HG03439 (cell line): ENCODE measurements around the gene PLTP.
"Not testable (repeated sequence)": the region's sequence is repeated elsewhere in the genome, so short reads cannot be mapped to it uniquely, and the experiment has no call there.

Source experiments
- ATAC-seq: cut with Tn5 transposase; IDR thresholded peaks from one replicate; pipeline ENCODE4 v1.9.1; 2021; ENCODE audit warnings: mild to moderate bottlenecking, moderate library complexity; ENCODE audit not compliant: unreplicated experiment

The PLTP gene

DNA sequence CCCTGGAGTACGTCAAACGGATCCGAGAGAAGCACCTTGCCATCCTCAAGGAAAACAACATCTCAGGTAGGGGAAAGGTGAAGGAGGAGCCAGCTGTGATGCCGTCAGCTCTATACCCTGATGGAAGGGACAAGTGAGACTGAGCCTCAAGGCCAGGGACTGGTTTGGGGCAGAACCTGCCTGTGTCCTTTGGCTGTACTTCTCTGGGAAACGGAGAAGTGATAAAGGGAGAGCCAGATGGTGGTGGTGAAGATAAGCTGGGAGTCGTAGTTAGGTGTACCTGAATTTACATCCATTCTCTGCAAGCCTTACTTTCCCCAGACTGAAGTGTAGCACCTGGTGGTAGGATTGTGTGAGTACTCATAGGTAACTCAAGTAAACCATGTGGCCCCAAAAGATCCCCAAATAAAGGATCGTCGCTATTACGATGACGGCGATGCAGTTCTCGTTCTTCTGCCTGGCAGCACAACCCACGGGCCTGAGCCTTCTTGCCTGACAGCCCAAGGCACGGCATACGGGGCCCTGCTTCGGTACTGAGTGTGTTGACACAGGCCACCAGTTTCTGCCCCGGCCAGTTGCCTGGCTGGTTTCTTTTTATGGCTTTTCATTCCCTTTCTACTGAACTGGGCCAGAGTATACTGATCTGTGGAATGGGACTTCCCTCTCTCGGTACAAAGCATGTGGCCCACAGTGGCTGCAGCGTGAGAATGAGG is 33.2 kb upstream of the PLTP start:
- ATAC-seq = no peak

DNA sequence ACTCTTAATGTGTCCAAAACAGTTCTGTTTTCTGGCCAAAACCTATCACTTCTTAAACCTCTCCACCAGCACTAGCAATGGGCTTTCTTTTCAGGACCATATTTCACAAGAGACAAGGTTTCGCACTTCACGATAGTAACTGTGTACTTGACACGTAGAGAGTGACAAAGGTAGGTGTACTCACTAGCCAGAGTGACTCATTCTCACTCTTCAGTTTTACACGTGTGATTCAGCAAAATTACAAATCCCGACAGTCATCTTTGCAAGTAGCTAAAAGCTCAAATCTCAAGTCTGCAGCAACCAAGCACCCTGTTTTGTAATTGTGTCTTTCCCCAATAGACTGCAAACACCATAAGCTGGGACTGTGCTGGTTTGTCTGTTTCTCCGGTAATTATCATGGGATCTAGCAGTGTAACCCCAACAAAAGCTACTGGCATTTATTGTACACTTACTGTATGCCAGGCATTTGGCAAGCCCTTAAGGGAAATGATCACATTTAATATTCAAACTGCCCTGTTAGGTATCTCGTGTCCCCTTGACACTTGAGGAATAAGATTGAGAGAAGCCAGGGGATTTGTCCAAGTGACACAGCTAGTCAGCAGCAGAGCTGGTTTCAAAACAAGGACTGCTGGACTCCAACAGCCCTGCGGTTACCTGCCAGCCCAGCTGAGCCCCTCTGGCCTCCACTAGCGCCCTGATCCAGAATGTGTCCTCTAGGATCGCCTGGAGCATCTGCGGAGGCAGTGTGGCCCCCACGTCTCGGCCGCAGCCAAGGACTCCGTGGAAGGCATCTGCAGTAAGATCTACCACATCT is 32.4 kb upstream of the PLTP start:
- no peak for ATAC-seq

DNA sequence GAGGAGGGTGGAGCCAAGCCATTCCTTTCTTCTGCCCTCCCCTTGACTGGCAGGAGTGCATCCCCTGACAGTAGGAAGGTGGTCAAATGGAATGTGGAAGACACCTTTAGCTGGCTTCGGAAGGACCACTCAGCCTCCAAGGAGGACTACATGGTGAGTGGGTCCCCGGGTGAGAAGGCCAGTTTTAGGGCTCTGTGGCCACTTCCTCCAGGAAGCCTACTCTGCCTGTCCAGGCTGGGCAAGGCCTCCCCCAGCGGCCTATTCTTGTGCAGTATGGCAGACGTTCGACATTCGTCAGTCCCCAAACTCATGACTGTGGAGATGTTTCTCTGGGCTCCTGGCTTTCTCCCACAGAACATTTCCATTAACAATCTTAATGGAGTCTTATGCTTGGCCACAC is 31.7 kb upstream of the PLTP start:
- no peak for ATAC-seq

DNA sequence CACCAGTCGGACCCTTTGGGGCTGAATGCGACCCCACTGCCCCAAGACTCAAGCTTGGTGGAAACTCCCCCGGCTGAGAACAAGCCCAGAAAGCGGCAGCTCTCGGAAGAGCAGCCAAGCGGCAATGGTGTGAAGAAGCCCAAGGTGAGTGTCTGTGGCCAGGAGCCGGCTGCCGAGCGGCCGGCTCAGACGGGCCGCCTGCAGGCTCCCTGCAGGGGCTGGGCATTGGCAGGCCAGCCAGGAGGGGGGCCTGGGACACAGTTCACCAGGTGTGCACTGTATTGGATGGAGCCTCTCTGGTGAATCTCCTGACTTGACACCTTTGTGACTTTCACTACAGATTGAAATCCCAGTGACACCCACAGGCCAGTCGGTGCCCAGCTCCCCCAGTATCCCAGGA is 28.5 kb upstream of the PLTP start:
- no peak for ATAC-seq

DNA sequence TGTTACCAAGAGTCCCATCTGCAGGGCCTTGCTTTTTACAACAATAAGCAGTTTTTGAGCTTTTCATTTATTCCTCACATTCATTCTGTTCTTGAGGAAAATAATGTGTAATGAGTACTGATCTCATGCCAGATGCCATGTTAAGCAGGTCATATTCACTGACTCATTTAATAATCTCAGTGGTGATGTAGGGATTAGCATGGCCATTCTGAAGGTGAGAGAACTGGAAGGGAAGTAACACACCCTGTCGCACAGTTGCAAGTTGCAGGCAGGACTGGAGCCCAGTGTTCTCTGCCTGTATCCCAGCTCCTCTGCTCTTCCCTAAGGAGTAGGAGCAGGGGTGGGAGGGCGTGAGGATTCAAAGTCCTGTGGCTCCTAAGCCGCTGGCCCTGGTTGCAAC is 28.1 kb upstream of the PLTP start:
- ATAC-seq = no peak

DNA sequence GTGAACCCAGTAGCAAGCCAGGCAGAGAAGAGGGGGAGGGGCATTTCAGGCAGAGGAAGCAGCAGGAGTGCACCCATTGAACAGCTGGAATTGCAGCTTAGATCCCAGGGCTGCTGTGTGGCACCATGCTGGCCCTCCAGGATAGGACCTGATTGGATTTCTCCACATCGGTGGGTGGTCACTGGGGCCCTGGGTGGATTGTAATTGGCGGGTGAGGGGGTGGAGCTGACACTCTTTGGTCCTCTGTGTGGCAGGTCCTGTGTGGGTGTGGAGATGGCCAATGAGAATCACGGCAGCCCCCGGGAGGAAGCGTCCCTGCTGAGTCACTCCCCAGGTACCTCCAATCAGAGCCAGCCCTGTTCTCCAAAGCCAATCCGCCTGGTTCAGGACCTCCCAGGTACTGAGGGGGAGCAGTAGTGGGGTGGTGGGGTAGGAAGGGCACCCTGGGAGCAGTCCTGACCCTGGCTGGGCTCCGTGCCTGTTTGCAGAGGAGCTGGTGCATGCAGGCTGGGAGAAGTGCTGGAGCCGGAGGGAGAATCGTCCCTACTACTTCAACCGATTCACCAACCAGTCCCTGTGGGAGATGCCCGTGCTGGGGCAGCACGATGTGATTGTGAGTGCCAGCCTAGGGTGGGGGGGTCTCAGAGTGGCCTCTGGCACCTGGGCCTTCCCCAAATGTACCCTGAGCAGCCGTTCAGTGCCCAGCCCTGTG is 26.9 kb upstream of the PLTP start:
- no peak for ATAC-seq

DNA sequence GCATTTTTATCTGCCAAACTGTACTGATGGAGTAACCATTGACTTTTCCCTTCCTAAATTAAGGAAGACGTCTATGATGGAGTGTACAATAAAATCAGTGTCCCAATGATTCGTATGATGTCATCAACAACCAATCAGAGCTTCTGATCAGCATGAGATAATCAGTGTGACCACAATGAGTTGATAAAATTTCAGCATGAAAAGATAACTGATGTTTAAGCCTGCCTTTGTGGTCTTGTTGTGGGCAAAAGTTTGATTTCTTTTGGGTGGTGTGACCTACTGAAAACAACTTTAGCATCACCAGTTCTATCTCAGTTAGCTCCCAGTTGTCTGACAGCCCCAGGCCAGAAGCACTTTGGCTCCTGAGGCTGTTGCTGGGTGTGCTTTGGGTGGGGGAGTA is 25.8 kb upstream of the PLTP start:
- ATAC-seq = no peak

DNA sequence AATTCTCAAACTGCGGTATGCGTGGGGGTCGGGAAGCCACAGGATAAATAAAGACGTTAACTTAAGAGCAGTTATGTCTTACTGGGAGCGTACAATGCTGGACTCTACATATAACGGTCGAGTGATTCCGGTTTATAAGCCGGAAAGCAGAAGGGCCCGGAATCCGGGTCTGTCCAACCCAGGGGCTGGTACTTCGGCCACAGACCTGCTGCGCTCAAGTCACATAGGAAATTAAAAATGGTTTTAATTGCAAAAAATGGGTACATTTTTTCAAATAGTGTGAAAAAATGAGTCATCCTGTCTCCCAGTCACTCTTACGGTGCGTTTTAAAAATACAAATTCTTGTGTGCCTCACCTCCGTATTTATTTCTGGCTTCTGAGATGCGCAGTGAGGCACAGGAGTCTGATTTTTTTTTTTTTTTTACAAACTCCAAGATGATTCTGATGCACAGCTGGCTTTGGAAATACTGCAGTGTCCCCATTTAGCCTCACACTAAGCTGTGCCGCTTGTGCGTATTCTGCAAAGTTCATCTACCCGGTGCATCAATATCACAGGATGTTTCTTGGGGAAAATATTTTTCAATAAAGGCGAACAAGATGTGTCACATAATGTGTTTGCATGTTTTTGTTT is 23.6 kb upstream of the PLTP start:
- ATAC-seq = peak; percentile 26

DNA sequence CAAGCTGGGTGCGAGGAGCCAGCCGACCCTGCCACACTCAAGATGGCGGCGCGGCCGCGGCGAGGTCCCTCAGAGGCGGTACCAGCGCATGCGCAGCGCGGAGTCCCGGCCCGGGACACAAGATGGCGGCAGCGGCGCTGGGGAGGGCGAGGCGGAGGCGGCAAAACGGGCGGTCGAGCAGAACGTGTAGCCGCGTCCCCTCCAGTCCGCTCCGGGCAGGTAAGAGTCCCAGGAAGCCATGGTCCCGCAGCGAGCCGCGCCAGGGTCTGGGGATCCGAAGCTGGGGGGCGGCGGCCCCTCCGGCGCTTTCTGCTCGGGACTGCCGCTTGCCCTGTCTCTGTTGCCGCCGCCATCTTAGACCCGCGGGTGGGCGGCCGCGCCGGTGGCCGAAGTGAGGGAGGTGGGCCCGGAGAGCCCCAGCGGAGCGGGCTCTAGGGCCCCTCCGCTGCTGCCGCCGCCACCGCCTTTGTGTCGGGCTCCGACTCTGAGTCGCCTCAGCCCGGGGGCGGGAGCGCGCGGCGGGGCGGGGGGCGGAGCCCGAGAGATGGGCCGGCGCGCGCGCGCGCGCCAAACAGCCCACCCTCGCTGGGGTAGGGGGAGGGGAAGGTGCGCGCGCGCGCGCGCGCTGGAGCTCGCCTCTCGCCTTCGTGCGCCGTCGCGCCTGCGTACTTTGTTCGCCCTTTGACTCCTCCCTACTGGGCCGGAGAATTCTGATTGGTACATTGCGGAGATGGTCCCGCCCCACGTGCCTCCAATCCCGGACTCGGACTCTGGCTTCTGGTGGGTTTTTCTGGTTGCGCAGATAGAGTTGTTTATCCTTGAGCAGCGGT is 22.8 kb upstream of the PLTP start, which contains the start of gene PCIF1:
PCIF1 (plus strand) TSS at position 98 of the 830 bp plus-strand sequence. CDS start 4,317 bp downstream, outside the sequence.
- peak; percentile 78 for ATAC-seq

DNA sequence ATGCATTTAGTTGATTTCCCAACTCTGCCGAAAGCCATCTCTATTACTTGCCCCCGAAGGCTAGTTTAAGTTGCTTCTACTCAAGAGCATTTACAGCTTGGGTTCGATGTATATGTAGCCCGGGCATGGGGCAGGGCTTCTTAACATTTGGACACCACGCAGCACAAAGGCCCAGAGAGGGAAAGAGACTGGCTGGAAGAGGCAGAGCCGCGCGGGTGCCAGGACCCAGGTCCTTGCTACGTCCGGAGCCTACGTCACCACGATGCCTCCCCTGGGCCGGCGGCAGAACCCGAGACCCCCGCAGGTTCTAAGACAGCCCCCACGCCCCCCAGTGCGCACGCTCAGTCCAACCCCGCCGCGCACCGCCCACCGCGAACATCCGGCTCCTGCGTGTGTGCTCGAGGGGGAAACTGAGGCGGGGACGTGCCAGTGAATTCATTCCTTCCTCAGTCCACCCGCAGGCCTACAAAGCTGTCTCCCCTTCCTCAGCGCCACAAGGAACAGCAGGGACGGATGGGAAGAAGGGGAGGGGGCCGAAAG is 22.2 kb upstream of the PLTP start:
- peak; percentile 12 for ATAC-seq

DNA sequence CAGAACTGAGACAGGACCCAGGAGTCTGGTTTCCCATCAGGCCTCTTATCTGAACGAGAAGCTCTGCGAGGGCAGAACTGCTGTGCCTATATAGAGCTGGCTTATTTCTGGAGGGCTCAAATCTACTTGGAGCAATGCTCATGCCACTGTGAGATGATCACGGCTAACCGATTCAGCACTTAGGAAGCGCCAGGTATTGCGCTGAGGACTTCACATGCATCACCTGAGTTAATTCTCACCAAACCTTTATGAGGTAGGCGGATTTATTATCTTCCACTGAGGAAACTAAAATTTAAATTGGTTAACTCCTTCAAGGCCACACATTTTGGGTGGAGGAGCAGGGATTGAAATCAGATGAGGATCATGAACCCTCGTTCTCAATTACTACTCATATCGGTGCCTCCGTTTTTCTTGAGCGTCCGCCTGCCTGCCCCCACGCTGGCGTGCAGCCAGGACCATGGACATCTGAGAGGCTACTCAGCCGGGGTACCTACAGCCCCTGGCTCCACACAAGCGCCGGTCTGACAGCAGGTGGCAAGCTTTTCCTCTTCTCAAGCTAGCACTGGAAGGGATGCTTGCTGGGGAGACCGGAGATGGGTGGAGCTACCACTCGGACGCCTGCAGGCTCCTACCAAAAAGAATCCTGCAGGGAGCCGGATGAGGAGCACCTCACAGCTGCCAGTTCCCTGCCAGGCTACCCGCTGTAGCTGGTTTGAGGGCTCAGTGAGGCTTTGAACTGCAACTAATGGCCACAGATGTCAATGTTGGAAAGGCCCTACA is 21.5 kb upstream of the PLTP start:
- ATAC-seq = no peak

DNA sequence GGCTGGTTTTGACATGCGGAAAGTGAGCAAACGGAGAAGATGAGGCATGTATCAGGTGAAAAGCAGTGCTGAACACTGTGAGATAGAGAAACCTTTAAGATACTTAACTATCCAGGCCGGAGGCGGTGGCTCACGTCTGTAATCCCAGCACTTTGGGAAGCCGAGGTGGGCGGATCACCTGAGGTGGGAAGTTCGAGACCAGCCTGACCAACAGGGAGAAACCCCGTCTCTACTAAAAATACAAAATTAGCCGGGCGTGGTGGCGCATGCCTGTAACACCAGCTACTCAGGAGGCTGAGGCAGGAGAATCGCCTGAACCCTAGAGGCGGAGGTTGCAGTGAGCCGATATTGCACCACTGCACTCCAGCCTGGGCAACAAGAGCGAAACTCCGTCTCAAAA is 19.7 kb upstream of the PLTP start:
- not testable (repeated sequence) for ATAC-seq

DNA sequence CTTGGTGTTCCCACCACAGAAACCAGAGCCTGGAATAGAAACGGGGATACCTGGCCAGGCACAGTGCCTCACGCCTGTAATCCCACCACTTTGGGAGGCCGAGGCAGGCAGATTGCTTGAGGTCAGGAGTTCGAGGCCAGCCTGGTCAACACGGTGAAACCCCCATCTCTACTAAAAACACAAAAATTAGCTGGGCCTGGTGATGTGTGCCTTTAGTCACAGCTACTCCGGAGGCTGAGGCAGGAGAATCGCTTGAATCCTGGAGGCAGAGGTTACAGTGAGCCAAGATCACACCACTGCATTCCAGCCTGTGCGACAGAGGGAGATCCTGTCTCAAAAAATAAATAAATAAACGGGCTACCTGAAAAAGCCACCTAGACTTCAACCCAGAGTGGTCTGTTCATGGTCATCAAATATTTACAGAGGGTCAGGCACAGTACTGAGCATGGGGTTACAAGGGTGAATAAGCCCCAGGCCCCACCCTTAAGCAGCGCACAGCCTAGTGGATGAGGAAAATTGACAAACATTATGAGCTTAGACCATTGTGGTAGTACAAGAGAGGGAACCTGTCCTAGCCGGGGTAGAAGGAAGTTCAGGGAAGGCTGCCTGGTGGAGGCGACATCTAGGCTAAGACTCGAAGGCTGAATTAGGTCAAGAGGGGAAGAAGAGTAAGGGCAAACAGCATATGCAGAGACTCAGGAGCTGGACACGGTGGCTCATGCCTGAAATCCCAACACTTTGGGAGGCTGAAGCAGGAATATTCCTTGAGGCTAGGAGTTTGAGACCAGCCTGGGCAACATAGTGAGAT is 15.3 kb upstream of the PLTP start:
- ATAC-seq = no peak

DNA sequence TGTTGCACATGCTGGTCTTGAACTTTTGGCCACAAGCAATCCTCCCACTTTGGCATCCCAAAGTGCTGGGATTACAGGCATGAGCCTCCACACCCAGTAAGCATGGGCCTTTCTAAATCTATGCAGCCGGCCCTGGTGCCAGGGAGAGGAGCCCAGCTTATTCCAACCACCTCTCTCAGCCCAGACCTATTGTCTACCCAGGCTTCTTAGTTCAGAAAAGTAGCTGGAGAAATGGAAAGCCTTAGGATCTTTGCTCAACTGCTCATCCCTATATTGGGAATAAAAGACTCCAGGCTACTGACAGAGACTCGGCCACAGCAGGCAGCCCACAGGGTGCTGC is 14.7 kb upstream of the PLTP start:
- ATAC-seq = no peak

DNA sequence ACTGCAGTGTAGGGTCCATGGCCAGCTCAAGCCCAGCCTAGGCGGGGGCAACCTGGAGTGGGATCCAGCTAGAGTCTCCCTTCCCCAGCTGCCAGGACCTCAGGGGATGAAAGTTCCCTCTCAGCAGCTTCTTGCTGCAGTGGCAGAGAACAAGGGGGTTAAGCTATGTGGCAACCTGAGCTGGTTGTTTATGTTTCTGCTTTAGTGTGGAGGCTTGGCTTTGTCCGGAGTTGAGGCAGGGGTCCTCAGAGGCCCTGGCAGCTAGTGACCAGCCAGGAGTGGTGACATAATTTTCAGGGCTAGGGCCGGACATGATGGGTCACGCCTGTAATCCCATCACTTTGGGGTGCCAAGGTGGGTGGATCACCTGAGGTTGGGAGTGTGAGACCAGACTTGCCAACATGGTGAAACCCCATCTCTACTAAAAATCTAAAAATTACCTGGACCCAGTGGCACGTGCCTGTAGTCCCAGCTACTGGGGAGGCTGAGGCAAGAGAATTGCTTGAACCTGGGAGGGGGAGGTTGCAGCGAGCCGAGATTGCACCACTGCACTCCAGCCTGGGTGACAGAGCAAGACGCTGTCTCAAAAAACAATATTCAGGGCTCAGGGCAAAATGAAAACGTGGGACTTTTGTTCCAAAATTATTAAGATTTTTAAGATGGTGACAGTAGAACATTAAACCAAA is 14.0 kb upstream of the PLTP start:
- ATAC-seq = no peak

DNA sequence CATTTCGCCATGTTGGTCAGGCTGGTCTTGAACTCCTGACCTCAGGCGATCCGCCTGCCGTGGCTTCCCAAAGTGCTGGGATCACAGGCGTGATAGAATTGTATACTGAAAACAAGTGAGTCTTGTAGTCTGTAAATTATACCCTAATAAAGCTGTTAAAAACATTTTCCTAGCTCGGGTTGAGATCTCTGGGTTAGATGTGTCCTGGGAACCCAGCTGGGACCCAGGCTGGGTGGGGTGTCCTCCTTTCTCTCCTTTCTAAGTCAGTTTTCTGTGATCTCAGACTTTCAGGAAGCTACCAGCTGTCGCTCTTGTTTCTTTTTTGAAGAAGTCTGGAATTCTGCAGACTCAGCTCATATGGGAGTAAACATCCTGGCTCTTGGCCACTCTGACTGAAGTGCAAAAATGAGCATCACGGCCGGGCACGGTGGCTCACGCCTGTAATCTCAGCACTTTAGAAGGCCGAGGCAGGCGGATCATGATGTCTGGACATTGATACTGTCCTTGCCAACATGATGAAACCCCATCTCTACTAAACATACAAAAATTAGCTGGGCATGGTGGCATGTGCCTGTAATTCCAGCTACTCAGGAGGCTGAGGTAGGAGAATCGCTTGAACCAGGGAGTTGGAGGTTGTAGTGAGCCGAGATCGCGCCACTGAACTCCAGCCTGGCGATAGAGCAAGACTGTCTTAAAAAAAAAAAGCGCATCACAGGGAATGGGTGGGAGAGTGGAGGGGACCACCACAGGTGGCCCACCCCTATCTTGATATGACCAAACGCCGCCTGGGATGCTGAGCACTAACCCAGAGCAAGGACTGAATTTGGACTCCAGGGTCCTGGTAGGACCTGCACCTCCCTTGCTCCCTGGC is 12.7 kb upstream of the PLTP start:
- ATAC-seq = no peak
